ENCODE measurements around the gene HEPH.

DNA sequence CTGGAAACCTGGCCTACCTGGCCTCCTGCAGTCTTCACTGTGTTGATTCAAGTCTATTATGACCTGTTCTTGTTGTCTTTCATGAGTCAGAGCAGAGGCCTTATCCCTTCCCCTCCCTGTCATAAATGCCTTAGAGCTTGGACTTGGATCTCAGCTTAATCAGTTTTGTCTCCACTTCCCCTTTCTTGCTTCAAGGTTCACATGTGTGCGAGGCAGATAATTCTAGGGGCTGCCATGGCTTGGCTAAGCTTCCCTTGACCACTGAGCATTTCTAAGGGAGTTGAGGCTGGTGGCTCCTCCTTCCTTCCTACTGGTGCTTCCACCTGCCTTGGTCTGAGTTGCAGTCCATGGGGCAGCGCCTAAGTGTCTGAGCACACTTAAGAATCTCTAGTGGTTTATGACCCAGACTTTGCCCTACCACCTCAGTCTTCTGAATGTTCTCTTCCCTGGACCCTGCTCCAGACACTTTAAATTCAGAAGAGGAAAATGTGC, 1.7 kb upstream of the HEPH start:
- TF ChIP-seq, protein P1, sequence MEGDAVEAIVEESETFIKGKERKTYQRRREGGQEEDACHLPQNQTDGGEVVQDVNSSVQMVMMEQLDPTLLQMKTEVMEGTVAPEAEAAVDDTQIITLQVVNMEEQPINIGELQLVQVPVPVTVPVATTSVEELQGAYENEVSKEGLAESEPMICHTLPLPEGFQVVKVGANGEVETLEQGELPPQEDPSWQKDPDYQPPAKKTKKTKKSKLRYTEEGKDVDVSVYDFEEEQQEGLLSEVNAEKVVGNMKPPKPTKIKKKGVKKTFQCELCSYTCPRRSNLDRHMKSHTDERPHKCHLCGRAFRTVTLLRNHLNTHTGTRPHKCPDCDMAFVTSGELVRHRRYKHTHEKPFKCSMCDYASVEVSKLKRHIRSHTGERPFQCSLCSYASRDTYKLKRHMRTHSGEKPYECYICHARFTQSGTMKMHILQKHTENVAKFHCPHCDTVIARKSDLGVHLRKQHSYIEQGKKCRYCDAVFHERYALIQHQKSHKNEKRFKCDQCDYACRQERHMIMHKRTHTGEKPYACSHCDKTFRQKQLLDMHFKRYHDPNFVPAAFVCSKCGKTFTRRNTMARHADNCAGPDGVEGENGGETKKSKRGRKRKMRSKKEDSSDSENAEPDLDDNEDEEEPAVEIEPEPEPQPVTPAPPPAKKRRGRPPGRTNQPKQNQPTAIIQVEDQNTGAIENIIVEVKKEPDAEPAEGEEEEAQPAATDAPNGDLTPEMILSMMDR (IDR thresholded peaks at IDR 0.05; ENCODE audit: control extremely low read depth in 1 of 3, insufficient read depth in 1 of 3, low read depth in 1 of 3, low read length in 3 of 3), result no peak
- TF ChIP-seq RFX5 (IDR thresholded peaks at IDR 0.05; ENCODE audit: borderline replicate concordance, low read depth, low read length) (no peak), POLR2A (IDR thresholded peaks at IDR 0.05; ENCODE audit: control extremely low read depth in 1 of 2, low read depth in 2 of 2, low read length in 2 of 2) (no peak)
